Measurements from ENCODE around the gene C2orf49.
"Not testable (repeated sequence)": the region's sequence is repeated elsewhere in the genome, so short reads cannot be mapped to it uniquely, and the experiment has no call there.

Gene C2orf49

DNA sequence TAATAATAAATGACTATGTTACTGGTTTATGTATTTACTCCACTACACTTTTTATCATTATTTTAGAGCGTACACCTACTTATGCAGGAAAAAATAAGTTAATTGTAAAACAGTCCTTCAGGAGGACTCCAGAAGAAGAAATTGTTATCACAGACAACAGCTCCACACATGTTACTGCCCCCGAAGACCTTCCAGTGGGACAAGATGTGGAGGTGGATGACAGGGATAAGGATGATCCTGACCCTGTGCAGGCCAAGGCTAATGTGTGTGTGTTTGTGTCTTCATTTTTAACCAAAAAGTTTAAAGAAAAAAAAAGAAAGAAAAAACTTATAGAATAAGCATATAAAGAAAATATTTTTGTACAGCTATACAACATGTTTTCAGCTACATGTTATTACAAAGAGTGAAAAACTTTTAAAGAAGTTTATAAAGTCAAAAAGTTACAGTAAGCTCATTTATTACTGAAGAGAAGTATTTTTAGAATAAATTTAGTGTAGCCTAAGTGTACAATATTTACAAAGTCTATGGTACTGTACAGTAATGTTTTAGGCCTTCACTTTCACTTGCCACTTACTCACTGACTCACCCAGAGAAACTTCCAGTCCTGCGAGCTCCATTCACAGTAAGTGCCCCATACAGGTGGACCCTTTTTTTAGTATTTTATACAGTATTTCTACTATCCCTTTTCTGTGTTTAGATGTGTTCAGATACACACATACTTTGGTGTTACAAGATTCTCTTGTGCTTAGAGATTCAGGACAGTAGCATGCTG lies 15.3 kb upstream of the C2orf49 start:
- DNase-seq: no peak

DNA sequence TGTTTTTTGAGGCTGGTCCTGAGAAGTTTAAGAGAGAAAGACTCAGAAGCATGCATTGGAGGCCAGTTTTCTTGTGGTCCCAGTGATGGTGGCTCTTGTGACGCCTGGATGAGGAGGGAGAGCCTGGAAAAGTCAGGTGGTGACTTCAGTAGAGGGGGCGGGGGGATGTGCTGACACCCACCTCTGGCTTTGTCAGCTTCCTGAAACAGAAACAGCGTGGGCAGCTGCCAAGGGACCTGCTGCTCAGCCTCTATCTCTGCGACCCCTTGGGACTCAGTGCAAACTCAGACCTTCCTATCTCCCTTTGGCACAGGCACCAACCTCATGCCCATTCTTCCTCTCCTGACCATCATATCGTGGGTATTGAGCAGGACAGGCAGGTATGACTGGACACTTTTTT lies 14.2 kb upstream of the C2orf49 start:
- no peak for DNase-seq

- DNase-seq: no peak
These were observed 13.2 kb upstream of the C2orf49 start for GRCh38 chr2:105324101-105324500.

- DNase-seq: no peak
These were observed 12.6 kb upstream of the C2orf49 start for GRCh38 chr2:105324732-105325131.

- DNase-seq: no peak
These were observed 11.9 kb upstream of the C2orf49 start for GRCh38 chr2:105325389-105325963.

- not testable (repeated sequence) for DNase-seq
These were observed 10.1 kb upstream of the C2orf49 start for GRCh38 chr2:105327271-105327670.

- no peak for DNase-seq
These were observed 9.7 kb upstream of the C2orf49 start for GRCh38 chr2:105327690-105328089.

- no peak for DNase-seq
These were observed 8.8 kb upstream of the C2orf49 start for GRCh38 chr2:105328281-105329196.

GRCh38 chr2:105329197-105329554 lies 8.2 kb upstream of the C2orf49 start:
- DNase-seq: no peak

DNA sequence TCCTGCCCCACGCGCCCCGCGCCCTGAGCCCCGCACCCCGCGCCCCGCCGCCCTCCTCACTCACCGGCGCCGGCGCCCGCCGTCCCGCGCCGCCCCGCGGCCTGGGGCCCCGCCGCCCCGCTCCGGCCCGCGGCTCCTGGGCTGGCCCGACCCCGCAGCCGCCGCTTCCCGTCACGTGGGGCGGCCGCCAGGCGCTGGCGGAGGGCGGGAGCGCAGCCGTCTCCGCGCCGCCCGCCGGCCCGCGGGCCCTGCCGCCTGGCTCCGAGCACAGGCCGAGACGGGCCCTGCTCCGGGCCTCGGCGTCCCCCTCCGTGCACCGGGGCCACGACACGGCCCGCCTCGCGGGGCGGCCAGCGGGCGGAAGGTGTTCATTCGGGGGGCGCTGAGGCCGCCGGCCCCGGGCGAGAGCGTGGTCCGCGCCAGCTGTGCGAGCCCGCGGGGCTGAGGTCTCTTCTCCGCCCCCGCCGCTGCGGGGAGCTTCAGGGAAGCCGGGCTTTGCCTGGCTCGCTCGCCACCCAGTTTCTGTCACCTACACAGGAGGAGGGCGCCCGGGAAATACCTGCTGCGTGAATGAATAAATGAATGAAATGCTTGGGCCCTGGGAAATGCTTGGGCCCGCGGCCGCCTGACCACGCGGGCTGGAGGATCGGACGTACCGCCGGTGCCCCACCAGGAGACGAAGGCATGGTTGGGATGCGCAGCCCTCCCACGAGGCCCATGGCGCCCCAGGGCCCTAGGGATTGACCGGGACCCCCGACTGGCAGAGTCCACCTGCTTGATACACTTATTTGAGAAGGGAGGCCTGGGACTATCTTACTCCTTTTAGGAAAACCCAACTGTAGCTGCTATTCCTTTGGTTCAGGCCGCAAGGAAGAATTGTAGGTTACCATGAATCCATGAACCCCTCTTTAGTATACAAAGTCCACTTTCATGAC lies 7.5 kb upstream of the C2orf49 start, which contains the start of gene TGFBRAP1:
Gene TGFBRAP1, minus strand, starts transcription at position 175 of the 935 bp plus-strand sequence. CDS start 21,434 bp downstream, outside the sequence.
- DNase-seq: no peak

DNA sequence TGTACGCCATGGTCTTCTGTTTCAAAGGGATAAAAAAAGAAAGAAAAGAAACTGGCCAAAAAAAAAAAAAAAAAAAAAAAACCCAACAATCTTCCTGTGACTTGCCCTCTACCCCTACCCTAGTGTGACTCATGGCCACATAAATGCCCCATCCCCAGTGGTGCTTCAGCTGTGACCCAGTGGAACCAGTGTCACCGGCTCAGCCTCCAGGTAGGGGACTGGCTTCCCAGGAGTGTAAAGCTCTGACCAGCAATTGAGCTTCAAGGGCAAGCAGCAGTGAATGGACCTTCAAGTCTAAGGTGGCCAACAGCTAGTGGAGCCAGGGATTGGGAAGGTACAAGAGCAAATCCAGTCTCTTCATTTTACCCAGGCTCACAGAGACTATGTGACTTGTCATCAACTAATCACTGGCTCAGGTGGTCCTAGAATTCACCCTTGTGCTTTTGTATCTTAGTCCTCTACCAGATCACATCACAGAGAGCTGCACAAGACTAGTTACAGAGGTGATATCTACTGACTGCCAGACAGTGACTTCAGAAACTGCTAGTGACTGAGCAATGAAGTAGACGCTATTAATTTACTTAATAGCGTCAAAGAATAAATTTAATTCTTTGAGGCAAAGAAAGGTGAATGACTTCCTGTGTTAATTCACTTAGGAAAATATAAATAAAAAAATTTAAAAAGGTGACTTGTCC lies 6.5 kb upstream of the C2orf49 start:
- no peak for DNase-seq

DNA sequence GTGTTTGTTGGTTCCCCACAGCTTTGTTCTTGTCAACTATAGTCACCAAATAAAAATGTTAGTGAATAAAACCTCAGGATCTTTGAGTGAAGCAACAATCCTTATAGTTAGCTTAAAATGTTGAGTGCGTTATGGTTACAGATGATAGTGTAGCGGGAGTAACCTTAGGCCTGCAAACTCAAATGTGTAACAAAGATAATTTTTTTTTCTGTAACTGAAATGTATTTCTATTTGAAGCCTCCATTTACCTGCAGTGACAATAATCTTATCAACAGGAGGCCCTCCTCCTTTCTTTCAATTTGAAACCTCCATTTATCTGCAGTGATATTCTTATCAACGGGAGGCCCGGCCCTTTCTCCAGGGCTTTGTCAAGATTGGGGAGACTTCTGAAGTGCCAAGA lies 3.1 kb upstream of the C2orf49 start:
- DNase-seq: no peak

- no peak for DNase-seq
These were observed 1.9 kb upstream of the C2orf49 start for GRCh38 chr2:105335469-105335868.

DNA sequence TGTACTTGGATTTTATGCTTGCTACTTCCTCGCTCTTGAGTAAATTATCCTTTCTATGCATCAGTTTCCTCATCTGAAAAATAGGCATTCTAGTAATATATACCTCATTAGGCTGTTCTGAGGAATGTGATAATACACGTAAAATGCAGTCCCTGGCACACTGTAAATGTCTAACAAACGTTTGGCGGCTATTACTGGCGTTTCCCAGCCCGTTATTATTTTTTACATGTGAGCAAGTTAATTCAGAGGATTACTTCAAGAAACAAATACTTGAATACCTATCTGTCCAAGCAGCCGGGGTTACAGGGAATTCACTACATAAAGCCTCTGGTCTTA lies 586 bp upstream of the C2orf49 start:
- no peak for DNase-seq

DNA sequence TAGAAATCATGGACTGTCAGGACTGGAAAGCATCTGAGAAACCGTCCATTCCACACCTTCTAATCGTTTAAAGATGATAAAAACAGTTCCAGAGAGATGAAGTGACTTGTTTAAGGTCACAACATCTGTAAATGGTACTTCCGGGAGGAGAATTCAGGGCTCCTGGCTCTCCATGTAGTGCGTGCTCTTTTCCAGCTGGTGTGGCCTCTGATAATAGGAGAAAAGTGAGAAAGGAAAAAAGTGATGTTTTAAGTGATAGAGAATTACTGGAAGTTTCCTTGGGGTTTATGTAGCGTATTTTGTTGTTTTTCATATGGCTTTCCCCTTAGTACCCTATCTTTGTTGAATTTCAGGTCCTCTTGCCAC lies 663 bp downstream of the C2orf49 start:
- DNase-seq: no peak

- DNase-seq: no peak
These were observed 2.1 kb downstream of the C2orf49 start for GRCh38 chr2:105339414-105339813.

- no peak for DNase-seq
These were observed 7.5 kb downstream of the C2orf49 start for GRCh38 chr2:105344704-105345345.

DNA sequence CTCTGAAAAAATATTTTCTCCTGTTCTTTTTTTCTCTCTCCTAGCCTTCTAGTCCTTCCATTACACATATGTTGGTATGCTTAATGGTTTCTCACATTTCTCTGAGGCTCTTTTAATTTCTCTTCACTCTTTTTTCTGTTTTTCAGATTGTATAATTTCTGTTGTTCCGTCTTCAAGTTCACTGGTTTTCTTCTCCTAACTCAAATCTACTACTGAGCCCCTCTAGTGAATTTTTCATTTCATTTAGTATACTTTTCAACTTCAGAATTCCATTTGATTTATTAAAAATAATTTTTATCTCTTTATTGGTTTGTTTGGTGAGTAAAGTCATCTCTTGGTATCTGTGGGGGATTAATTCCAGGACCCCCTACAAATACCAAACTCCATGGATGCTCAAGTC lies 19.8 kb downstream of the C2orf49 start:
- no peak for DNase-seq

DNA sequence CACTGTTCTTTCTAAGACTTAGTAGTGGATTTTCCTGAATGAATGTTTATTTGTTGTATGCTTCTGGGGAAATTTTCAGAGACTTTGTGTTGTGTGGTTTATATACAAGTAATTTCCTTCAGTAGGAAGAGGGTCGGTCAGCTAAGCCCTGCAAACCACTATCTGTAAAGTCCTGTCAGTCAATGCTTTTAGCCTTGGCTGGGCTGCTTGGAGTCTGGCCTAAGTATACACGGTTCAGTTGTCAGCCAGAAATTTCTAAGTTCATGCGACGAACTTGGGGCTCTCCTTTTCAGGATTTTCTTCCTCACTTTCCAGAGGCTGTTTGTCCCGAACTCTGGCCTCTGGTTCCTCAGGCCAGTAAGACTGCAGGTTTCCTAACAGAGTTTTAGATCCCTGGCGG lies 21.3 kb downstream of the C2orf49 start:
- no peak for DNase-seq

GRCh38 chr2:105361102-105361889 lies 24.0 kb downstream of the C2orf49 start:
- DNase-seq: no peak

Data from cortex of kidney (tissue), 1 donor.